Measurements from ENCODE around the gene TMEM88.

GRCh38 chr17:7857713-7858521 lies 3.1 kb downstream of the TMEM88 start, which contains the start of gene CYB5D1:
- TF ChIP-seq CTCF (IDR thresholded peaks at IDR 0.05; ENCODE audit: poor library complexity, severe bottlenecking) (no peak), EP300 (conservative IDR thresholded peaks at IDR 0.05; ENCODE audit: poor library complexity, severe bottlenecking) (no peak), POLR2AphosphoS5 (IDR thresholded peaks at IDR 0.05) (no peak), RAD21 (conservative IDR thresholded peaks at IDR 0.05) (no peak), EZH2 (IDR thresholded peaks at IDR 0.05; ENCODE audit: borderline replicate concordance, insufficient read depth, low read length, poor library complexity, severe bottlenecking) (no peak), TAF1 (IDR thresholded peaks at IDR 0.05; ENCODE audit: low read depth) (no peak), MXI1 (conservative IDR thresholded peaks at IDR 0.05; ENCODE audit: poor library complexity, severe bottlenecking) (peak; percentile 98)

All from neural cell (in vitro differentiated cells).